H1 (cell line): ENCODE results near the gene CXCL9. TPM values are rescaled to one million over a fixed set of nuclear protein-coding genes. Genes with fewer than 3 reads are reported as not detected.

ENCODE experiments used
- CTCF ChIA-PET: fragments of 300-600 bp; sonication (Branson Sonifier 250); formaldehyde crosslinking; loops from one replicate; lab custom pipeline; 2021; ENCODE audit not compliant: partially characterized antibody; lab: Charles Lee
- POLR2A ChIA-PET: fragments of 300-600 bp; sonication (Branson Sonifier 250); formaldehyde crosslinking; loops from one replicate; lab custom pipeline; 2021; ENCODE audit warnings: inconsistent platforms; ENCODE audit not compliant: partially characterized antibody; lab: Charles Lee
- DNase-seq, 2 experiments: peaks; one replicate each; pipeline versions ENCODE4 v3.0.0 to v3.0.0-alpha.2; 2010 to 2022; ENCODE audit warnings: low spot score in 2 of 2, low read depth in 1 of 2, mixed read lengths in 1 of 2
- FAIRE-seq: peaks from 2 replicates; lab custom pipeline; 2011; peaks lifted over from hg19 to GRCh38; lab: Jason Lieb, UNC
- H2AFZ ChIP-seq: 2 replicates; pipeline ENCODE4 v1.8.1; 2012; ENCODE audit warnings: low read length, inconsistent platforms
- H2AK5ac ChIP-seq: 2 replicates; pipeline ENCODE4 v1.6.1; 2013; ENCODE audit warnings: low read depth, low read length
- H2BK120ac ChIP-seq: replicated peaks from 2 replicates; pipeline ENCODE3; 2013; ENCODE audit warnings: low read depth, low read length, inconsistent platforms
- H2BK12ac ChIP-seq: 2 replicates; pipeline ENCODE4 v1.6.1; 2013; ENCODE audit warnings: low read depth, low read length
- H2BK15ac ChIP-seq: 2 replicates; pipeline ENCODE4 v1.6.1; 2013; ENCODE audit warnings: low read length
- H2BK20ac ChIP-seq: 2 replicates; pipeline ENCODE4 v1.6.1; 2013; ENCODE audit warnings: low read length
- H2BK5ac ChIP-seq: 2 replicates; pipeline ENCODE4 v1.6.1; 2013; ENCODE audit warnings: low read depth, low read length
- H3K14ac ChIP-seq: 2 replicates; pipeline ENCODE4 v1.6.1; 2013; ENCODE audit warnings: inconsistent platforms; ENCODE audit not compliant: insufficient read length
- H3K18ac ChIP-seq: 2 replicates; pipeline ENCODE4 v1.6.1; 2013; ENCODE audit warnings: low read length; ENCODE audit errors: extremely low read depth
- H3K23ac ChIP-seq: 2 replicates; pipeline ENCODE4 v1.6.1; 2013; ENCODE audit warnings: inconsistent platforms; ENCODE audit not compliant: insufficient read length
- H3K23me2 ChIP-seq: 2 replicates; pipeline ENCODE4 v1.6.1; 2013; ENCODE audit warnings: low read depth, low read length
- H3K27ac ChIP-seq: 2 replicates; pipeline ENCODE4 v1.6.1; 2011; ENCODE audit warnings: low read depth, low read length, inconsistent platforms
- H3K27me3 ChIP-seq, 4 experiments: replicated peaks in 1 of 4; 1 replicate in 1 of 4; 2 replicates in 3 of 4; pipeline versions ENCODE4 v1.6.1 to v1.8.1; 2011 to 2013; ENCODE audit warnings: low read length in 3 of 4, mild to moderate bottlenecking in 3 of 4, inconsistent platforms in 2 of 4, mixed read lengths in 2 of 4, moderate library complexity in 1 of 4; ENCODE audit not compliant: control insufficient read depth in 3 of 4, insufficient read depth in 3 of 4; ENCODE audit errors: extremely low read depth in 1 of 4
- H3K36me3 ChIP-seq, 4 experiments: 2 replicates each; pipeline versions ENCODE4 v1.6.1 to v1.8.1; 2011 to 2013; ENCODE audit warnings: mild to moderate bottlenecking in 4 of 4, low read length in 3 of 4, moderate library complexity in 2 of 4, control low read depth in 1 of 4, inconsistent platforms in 1 of 4; ENCODE audit not compliant: insufficient read depth in 4 of 4, control insufficient read depth in 2 of 4
- H3K4ac ChIP-seq: replicated peaks from 2 replicates; pipeline ENCODE3; 2013; ENCODE audit warnings: low read length, low read depth, mixed read lengths, inconsistent platforms; ENCODE audit not compliant: insufficient read length
- H3K4me1 ChIP-seq, 4 experiments: replicated peaks in 1 of 4; 1 replicate in 1 of 4; 2 replicates in 3 of 4; pipeline versions ENCODE4 v1.6.1 to v1.8.1; 2011 to 2013; ENCODE audit warnings: low read length in 3 of 4, inconsistent platforms in 2 of 4, mixed read lengths in 1 of 4; ENCODE audit not compliant: insufficient read depth in 4 of 4, control insufficient read depth in 3 of 4
- H3K4me2 ChIP-seq, 2 experiments: 2 replicates each; pipeline versions ENCODE4 v1.6.1 to v1.8.1; 2011 to 2013; ENCODE audit warnings: low read depth in 2 of 2, low read length in 2 of 2, control low read depth in 1 of 2, inconsistent platforms in 1 of 2, mild to moderate bottlenecking in 1 of 2; ENCODE audit not compliant: insufficient read depth in 1 of 2
- H3K4me3 ChIP-seq, 4 experiments: fragments of 200-600, 300-600 bp in 1 of 4; sonication (generic), shearing (Covaris generic), sonication (Bioruptor Twin) in 1 of 4; 2 replicates each; pipeline versions ENCODE4 v1.5.1 to v1.8.1; 2011 to 2016; ENCODE audit warnings: low read length in 4 of 4, low read depth in 3 of 4, control low read depth in 2 of 4, inconsistent platforms in 2 of 4, mild to moderate bottlenecking in 2 of 4, mixed read lengths in 1 of 4, moderate library complexity in 1 of 4; ENCODE audit not compliant: insufficient read depth in 2 of 4; ENCODE audit errors: extremely low read depth in 1 of 4
- H3K56ac ChIP-seq: replicated peaks from 2 replicates; pipeline ENCODE3; 2013; ENCODE audit warnings: low read depth, mild to moderate bottlenecking, mixed read lengths, low read length, inconsistent platforms; ENCODE audit not compliant: insufficient read length
- H3K79me1 ChIP-seq: 2 replicates; pipeline ENCODE4 v1.6.1; 2013; ENCODE audit warnings: low read depth, low read length, control low read depth
- H3K79me2 ChIP-seq, 2 experiments: 2 replicates each; pipeline versions ENCODE4 v1.6.1 to v1.8.1; 2012 to 2013; ENCODE audit warnings: low read length in 2 of 2, mild to moderate bottlenecking in 2 of 2, inconsistent platforms in 1 of 2; ENCODE audit not compliant: insufficient read depth in 2 of 2, control insufficient read depth in 1 of 2
- H3K9ac ChIP-seq, 4 experiments: replicated peaks in 1 of 4; 1 replicate in 1 of 4; 2 replicates in 3 of 4; pipeline versions ENCODE4 v1.6.1 to v1.8.1; 2011 to 2013; ENCODE audit warnings: low read depth in 3 of 4, low read length in 3 of 4, control low read depth in 2 of 4, mild to moderate bottlenecking in 2 of 4, moderate library complexity in 2 of 4, inconsistent platforms in 1 of 4; ENCODE audit errors: extremely low read depth in 1 of 4
- H3K9me3 ChIP-seq, 2 experiments: 2 replicates each; pipeline versions ENCODE4 v1.6.1 to v1.8.1; 2012 to 2013; ENCODE audit warnings: mild to moderate bottlenecking in 2 of 2, moderate library complexity in 2 of 2, control low read depth in 1 of 2, inconsistent platforms in 1 of 2, low read depth in 1 of 2, low read length in 1 of 2, mixed read lengths in 1 of 2; ENCODE audit not compliant: insufficient read depth in 2 of 2
- H4K20me1 ChIP-seq, 2 experiments: replicated peaks in 1 of 2; 2 replicates each; pipeline versions ENCODE3 to v1.8.1; 2011 to 2013; ENCODE audit warnings: inconsistent platforms in 2 of 2, low read length in 2 of 2, mild to moderate bottlenecking in 1 of 2; ENCODE audit not compliant: insufficient read depth in 2 of 2, control insufficient read depth in 1 of 2
- H4K5ac ChIP-seq: 2 replicates; pipeline ENCODE4 v1.6.1; 2013; ENCODE audit warnings: low read length, low read depth, mixed read lengths, inconsistent platforms; ENCODE audit not compliant: insufficient read length
- H4K8ac ChIP-seq: 2 replicates; pipeline ENCODE4 v1.8.0; 2013; ENCODE audit warnings: mild to moderate bottlenecking, moderate library complexity, low read length, inconsistent platforms; ENCODE audit not compliant: insufficient read depth; ENCODE audit errors: extremely low read depth
- H4K91ac ChIP-seq: replicated peaks from 2 replicates; pipeline ENCODE3; 2013; ENCODE audit warnings: low read length, mixed read lengths, inconsistent platforms; ENCODE audit not compliant: insufficient read length
- CHD1 ChIP-seq: IDR thresholded peaks from 2 replicates; pipeline ENCODE4 v1.6.1; 2012; ENCODE audit warnings: low read depth, low read length, improper control_type of control experiment
- EZH2 ChIP-seq: fragments of 200-600 bp; sonication (generic); IDR thresholded peaks from 2 replicates; pipeline ENCODE4 v1.7.1; 2012; ENCODE audit warnings: low read depth, mild to moderate bottlenecking, moderate library complexity, low read length, inconsistent platforms; ENCODE audit not compliant: severe bottlenecking
- NANOG ChIP-seq: IDR thresholded peaks from 2 replicates; pipeline ENCODE4 v1.6.1; 2011; ENCODE audit warnings: low read length, low read depth, mild to moderate bottlenecking, inconsistent platforms; ENCODE audit not compliant: insufficient read depth, poor library complexity, severe bottlenecking
- POLR2A ChIP-seq, 2 experiments: IDR thresholded peaks; 1 replicate in 1 of 2; 2 replicates in 1 of 2; pipeline ENCODE4 v1.6.1; 2011; ENCODE audit warnings: low read depth in 2 of 2, low read length in 2 of 2, mild to moderate bottlenecking in 2 of 2; ENCODE audit errors: control extremely low read depth in 1 of 2
- RXRA ChIP-seq: IDR thresholded peaks from 2 replicates; pipeline ENCODE4 v1.6.1; 2011; ENCODE audit warnings: low read depth, mild to moderate bottlenecking, low read length, moderate library complexity; ENCODE audit not compliant: insufficient read depth
- SAP30 ChIP-seq: fragments of 300-600 bp; sonication (generic); IDR thresholded peaks from 2 replicates; pipeline ENCODE4 v1.7.1; 2012; ENCODE audit warnings: low read length, moderate library complexity, mild to moderate bottlenecking, inconsistent platforms; ENCODE audit not compliant: insufficient read depth, insufficient replicate concordance
- SRF ChIP-seq: IDR thresholded peaks from 2 replicates; pipeline ENCODE4 v1.6.1; 2011; ENCODE audit warnings: mild to moderate bottlenecking, low read depth, low read length, moderate library complexity
- TCF12 ChIP-seq: IDR thresholded peaks from 2 replicates; pipeline ENCODE4 v1.6.1; 2011; ENCODE audit warnings: low read depth, mild to moderate bottlenecking, low read length
- WGBS, 2 experiments: shearing (Covaris generic) in 1 of 2; methylation state at CpG; one replicate each; pipeline versions ENCODE4 v1.1.6 to v1.1.7; 2013 to 2015; ENCODE audit warnings: low lambda C conversion rate in 2 of 2, mixed read lengths in 2 of 2, inconsistent platforms in 1 of 2, low coverage in 1 of 2, missing lambda C conversion rate in 1 of 2; ENCODE audit not compliant: insufficient replicate concordance in 2 of 2, insufficient coverage in 1 of 2, insufficient read length in 1 of 2; ENCODE audit errors: extremely low coverage in 1 of 2, missing lambda C conversion rate in 1 of 2; 5-methylcytosine and 5-hydroxymethylcytosine counted together
- polyA plus RNA-seq, 7 experiments: library from polyadenylated mRNA; depleted of rRNA in 3 of 7; stranded (reverse) in 5 of 7; unstranded in 2 of 7; fragments of >200 nt in 5 of 7; fragments of 200-250 nt in 2 of 7; gene quantifications; 1 replicate in 5 of 7; 2 replicates in 1 of 7; 4 replicates in 1 of 7; pipeline versions ENCODE4 v1.2.1 to v1.2.3, GENCODE V29; 2011 to 2013; ENCODE audit warnings: missing spikeins in 2 of 7, mixed read lengths in 2 of 7
- total RNA-seq: library from RNA; stranded (reverse); fragmentation: NEBNext Ultra II Directional; extraction: Animal tissue kit (Norgen Biotek cat#: 25700); gene quantifications from 2 replicates; pipeline ENCODE4 v1.2.1, GENCODE V29; 2021
- TF ChIP-seq, protein P1 (sequence below): IDR thresholded peaks from 2 replicates; pipeline ENCODE4 v1.6.1; 2011; ENCODE audit warnings: low read depth, mild to moderate bottlenecking, low read length; ENCODE audit not compliant: insufficient read depth

The CXCL9 gene
- total and polyA plus RNA-seq, 2 of the 8 experiments (the other 6 are each of a cell fraction or from before 2014, with no cell fraction given): not detected

DNA sequence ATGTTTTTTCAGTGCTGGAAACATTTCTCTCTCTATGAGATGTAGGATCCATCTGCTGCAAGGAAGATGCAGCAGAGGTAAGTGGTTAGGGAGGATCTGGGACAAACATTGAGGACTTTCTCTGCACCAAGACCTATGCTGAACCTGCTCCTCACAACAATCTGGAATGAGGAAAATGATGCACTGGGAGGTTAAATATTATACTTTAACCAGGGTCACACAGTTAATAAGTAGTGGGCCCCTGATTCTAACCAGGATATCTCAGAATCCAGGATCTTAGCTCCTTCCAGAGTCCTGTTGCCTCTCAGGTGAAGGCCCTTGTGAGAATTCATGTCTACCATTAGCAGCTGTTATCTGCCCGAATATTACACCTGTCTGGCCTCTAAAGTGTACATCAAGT lies 7.0 kb downstream of the CXCL9 start:
- Histone ChIP-seq H3K4me2 (no peak overlapping the region), H3K4me3 (no peak overlapping the region), H3K9me3 (no peaks in the 10 kb centered on the region), H3K14ac (no peak overlapping the region)
- DNase-seq: no peak
- TF ChIP-seq, protein P1, sequence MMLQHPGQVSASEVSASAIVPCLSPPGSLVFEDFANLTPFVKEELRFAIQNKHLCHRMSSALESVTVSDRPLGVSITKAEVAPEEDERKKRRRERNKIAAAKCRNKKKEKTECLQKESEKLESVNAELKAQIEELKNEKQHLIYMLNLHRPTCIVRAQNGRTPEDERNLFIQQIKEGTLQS: no peak
- TF ChIP-seq POLR2A (IDR thresholded peaks at IDR 0.05; ENCODE audit: control extremely low read depth in 1 of 2, low read depth in 2 of 2, low read length in 2 of 2) (no peak), SAP30 (no peak), TCF12 (no peak), SRF (no peak), EZH2 (no peak), NANOG (no peak), CHD1 (no peak), RXRA (no peak)
- TF ChIP-seq, all 59 proteins: peak for 0
- Histone ChIP-seq H3K56ac (no peak overlapping the region), H4K5ac (no peak overlapping the region), H2BK15ac (no peak overlapping the region), H3K9ac (no peak overlapping the region), H2BK120ac (no peak overlapping the region), H4K8ac (no peak overlapping the region), H2AFZ (no peak overlapping the region), H3K23me2 (no peaks in the 10 kb centered on the region), H2BK5ac (no peak overlapping the region), H4K91ac (no peak overlapping the region), H3K36me3 (no peaks in the 10 kb centered on the region), H3K23ac (no peak overlapping the region), H2BK20ac (no peak overlapping the region), H3K18ac (no peak overlapping the region), H3K4me1 (no peaks in the 10 kb centered on the region), H3K79me1 (no peaks in the 10 kb centered on the region), H3K4ac (no peak overlapping the region), H2AK5ac (no peak overlapping the region), H3K79me2 (no peaks in the 10 kb centered on the region), H3K27ac (no peak overlapping the region), H4K20me1 (no peaks in the 10 kb centered on the region), H2BK12ac (no peak overlapping the region), H3K27me3 (no peaks in the 10 kb centered on the region)
- ChIA-PET POLR2A (no interaction called here), CTCF (interaction anchor here (0.6 to 2.8 kb wide), 4 partner anchors 66 to 1232 kb away, joined by 3 to 13 read pairs (median 4); no protein-coding TSS in a partner anchor)
- FAIRE-seq: no peak
- 81% methylated on average over 1 of the region's 1 CpG; no CpG with 5 or more reads in 1 of the 2 experiments for WGBS, 2 experiments
